Endodermal cell (in vitro differentiated cells): ENCODE measurements around the gene BUD23. TPM values are rescaled to one million over a fixed set of nuclear protein-coding genes. Genes with fewer than 3 reads are reported as not detected.
"Not testable (repeated sequence)": the region's sequence is repeated elsewhere in the genome, so short reads cannot be mapped to it uniquely, and the experiment has no call there.

Source experiments
- DNase-seq: peaks from one replicate; pipeline ENCODE4 v3.0.0-alpha.2; 2017
- H3K27ac ChIP-seq: 2 replicates; pipeline ENCODE4 v1.5.1; 2013; ENCODE audit warnings: mild to moderate bottlenecking, low read depth, low read length, moderate library complexity
- H3K27me3 ChIP-seq: 2 replicates; pipeline ENCODE4 v1.6.1; 2013; ENCODE audit warnings: mild to moderate bottlenecking, low read length, moderate library complexity; ENCODE audit not compliant: insufficient read depth, control insufficient read depth, poor library complexity, severe bottlenecking
- H3K36me3 ChIP-seq: 2 replicates; pipeline ENCODE4 v1.7.0; 2013; ENCODE audit warnings: mild to moderate bottlenecking, low read length, moderate library complexity; ENCODE audit not compliant: control insufficient read depth, insufficient read depth
- H3K4me1 ChIP-seq: one replicate; pipeline ENCODE4 v1.7.0; 2013; ENCODE audit warnings: low read length; ENCODE audit not compliant: control insufficient read depth, insufficient read depth
- H3K4me3 ChIP-seq: 2 replicates; pipeline ENCODE4 v1.5.1; 2013; ENCODE audit warnings: mild to moderate bottlenecking, low read length, moderate library complexity
- H3K9ac ChIP-seq: 2 replicates; pipeline ENCODE4 v1.6.1; 2013; ENCODE audit warnings: mild to moderate bottlenecking, low read length, moderate library complexity; ENCODE audit not compliant: poor library complexity, severe bottlenecking; ENCODE audit errors: extremely low read depth
- H3K9me3 ChIP-seq: 2 replicates; pipeline ENCODE4 v1.6.1; 2013; ENCODE audit warnings: mild to moderate bottlenecking, low read length, moderate library complexity; ENCODE audit not compliant: control insufficient read depth
- H3K27ac Mint-ChIP-seq: 2 replicates; pipeline ENCODE4 v1.8.0; 2020; ENCODE audit warnings: mixed read lengths
- H3K27me3 Mint-ChIP-seq: 2 replicates; pipeline ENCODE4 v1.8.0; 2021; ENCODE audit warnings: mild to moderate bottlenecking, mixed read lengths; ENCODE audit not compliant: insufficient read depth
- H3K36me3 Mint-ChIP-seq: 2 replicates; pipeline ENCODE4 v1.8.0; 2020; ENCODE audit warnings: low read depth, mixed read lengths
- H3K4me1 Mint-ChIP-seq: 2 replicates; pipeline ENCODE4 v1.8.0; 2020; ENCODE audit warnings: mixed read lengths
- H3K4me3 Mint-ChIP-seq: 2 replicates; pipeline ENCODE4 v1.8.0; 2020; ENCODE audit warnings: mild to moderate bottlenecking, moderate library complexity, mixed read lengths
- H3K9me3 Mint-ChIP-seq: 2 replicates; pipeline ENCODE4 v1.8.0; 2020; ENCODE audit warnings: mild to moderate bottlenecking, mixed read lengths
- CTCF ChIP-seq: fragments of 200-600 bp; sonication (generic); conservative IDR thresholded peaks from 2 replicates; pipeline ENCODE4 v1.5.0; 2021; ENCODE audit warnings: antibody characterized with exemption, mild to moderate bottlenecking
- WGBS, 2 experiments: methylation state at CpG; one replicate each; pipeline versions ENCODE4 v1.1.5 to v1.1.7; 2013; ENCODE audit warnings: missing lambda C conversion rate in 2 of 2, mixed read lengths in 1 of 2; ENCODE audit not compliant: insufficient coverage in 1 of 2, insufficient read length in 1 of 2; 5-methylcytosine and 5-hydroxymethylcytosine counted together
- total RNA-seq, 2 donors: library from RNA; stranded (reverse); fragmentation: NEBNext Ultra II Directional in 1 of 2; extraction: Animal tissue kit (Norgen Biotek cat#: 25700) in 1 of 2; gene quantifications; 2 replicates in 1 of 2; 3 replicates in 1 of 2; pipeline ENCODE4 v1.2.1, GENCODE V29; 2021

The BUD23 gene
- total RNA-seq, 2 donors from 2014 or later: 62.2 to 67.2 TPM

- WGBS, 2 experiments: 81 to 88% methylated on average over 9 of the region's 9 CpGs
- H3K9me3 Mint-ChIP-seq, H3K27ac ChIP-seq, H3K4me1 Mint-ChIP-seq, H3K27me3 ChIP-seq, H3K36me3 ChIP-seq, H3K9me3 ChIP-seq, H3K27me3 Mint-ChIP-seq, H3K4me1 ChIP-seq, H3K4me3 Mint-ChIP-seq, H3K4me3 ChIP-seq, DNase-seq, H3K27ac Mint-ChIP-seq, H3K9ac ChIP-seq: not testable (repeated sequence)
- TF ChIP-seq CTCF: peak; percentile 61
- H3K36me3 Mint-ChIP-seq: peaks cover 23% of the 10 kb centered on the region
These were observed 7.3 kb upstream of the BUD23 start for GRCh38 chr7:73676062-73676461.

- DNase-seq: no peak
- H3K4me3 Mint-ChIP-seq: no peak overlapping the region
- Histone ChIP-seq H3K9ac (no peak overlapping the region), H3K27me3 (no peaks in the 10 kb centered on the region), H3K4me3 (no peak overlapping the region), H3K27ac (no peak overlapping the region), H3K36me3 (peaks cover 3% of the 10 kb centered on the region), H3K9me3 (no peaks in the 10 kb centered on the region), H3K4me1 (peaks cover 4% of the 10 kb centered on the region)
- no peak overlapping the region for H3K27ac Mint-ChIP-seq
- H3K4me1 Mint-ChIP-seq: peaks cover 19% of the 10 kb centered on the region
- no peak for TF ChIP-seq CTCF
- H3K27me3 Mint-ChIP-seq: no peaks in the 10 kb centered on the region
- no peaks in the 10 kb centered on the region for H3K9me3 Mint-ChIP-seq
- 96 to 97% methylated on average over 6 of the region's 6 CpGs for WGBS, 2 experiments
- H3K36me3 Mint-ChIP-seq: peaks cover 18% of the 10 kb centered on the region
These were observed 4.5 kb upstream of the BUD23 start for GRCh38 chr7:73678862-73679261.

GRCh38 chr7:73679709-73680108 lies 3.7 kb upstream of the BUD23 start:
- H3K27ac ChIP-seq: no peak overlapping the region
- H3K9me3 Mint-ChIP-seq: no peaks in the 10 kb centered on the region
- DNase-seq: no peak
- H3K9me3 ChIP-seq: no peaks in the 10 kb centered on the region
- no peak overlapping the region for H3K9ac ChIP-seq
- peaks cover 18% of the 10 kb centered on the region for H3K36me3 Mint-ChIP-seq
- 94% methylated on average over 2 of the region's 2 CpGs; no CpG with 5 or more reads in 1 of the 2 experiments for WGBS, 2 experiments
- peaks cover 4% of the 10 kb centered on the region for H3K4me1 ChIP-seq
- H3K4me3 ChIP-seq: no peak overlapping the region
- no peak overlapping the region for H3K4me3 Mint-ChIP-seq
- H3K27me3 ChIP-seq: no peaks in the 10 kb centered on the region
- H3K36me3 ChIP-seq: peaks cover 3% of the 10 kb centered on the region
- H3K27me3 Mint-ChIP-seq: no peaks in the 10 kb centered on the region
- no peak for TF ChIP-seq CTCF
- H3K27ac Mint-ChIP-seq: no peak overlapping the region
- H3K4me1 Mint-ChIP-seq: peaks cover 21% of the 10 kb centered on the region
